Glutamatergic neuron (in vitro differentiated cells): ENCODE results near the gene HACD2. TPM values are rescaled to one million over a fixed set of nuclear protein-coding genes. Genes with fewer than 3 reads are reported as not detected.

Experiments used
- DNase-seq: peaks from one replicate; pipeline ENCODE4 v3.0.0; 2022
- H3K27ac Mint-ChIP-seq: one replicate; pipeline ENCODE4 v1.8.0; 2020; ENCODE audit warnings: mild to moderate bottlenecking, mixed read lengths, inconsistent platforms; ENCODE audit not compliant: unreplicated experiment
- H3K27me3 Mint-ChIP-seq: one replicate; pipeline ENCODE4 v1.8.0; 2020; ENCODE audit warnings: mild to moderate bottlenecking, moderate library complexity, mixed read lengths, inconsistent platforms; ENCODE audit not compliant: unreplicated experiment
- H3K36me3 Mint-ChIP-seq: one replicate; pipeline ENCODE4 v1.8.0; 2020; ENCODE audit warnings: mild to moderate bottlenecking, mixed read lengths, inconsistent platforms; ENCODE audit not compliant: unreplicated experiment
- H3K4me1 Mint-ChIP-seq: one replicate; pipeline ENCODE4 v1.8.0; 2020; ENCODE audit warnings: mild to moderate bottlenecking, low read depth, mixed read lengths, inconsistent platforms; ENCODE audit not compliant: unreplicated experiment
- H3K4me3 Mint-ChIP-seq: one replicate; pipeline ENCODE4 v1.8.0; 2020; ENCODE audit warnings: mild to moderate bottlenecking, mixed read lengths, inconsistent platforms; ENCODE audit not compliant: unreplicated experiment
- H3K9me3 Mint-ChIP-seq: one replicate; pipeline ENCODE4 v1.8.0; 2020; ENCODE audit warnings: mild to moderate bottlenecking, moderate library complexity, mixed read lengths, inconsistent platforms; ENCODE audit not compliant: unreplicated experiment
- CTCF ChIP-seq: fragments of 200-600 bp; sonication (generic); IDR thresholded peaks from one replicate; pipeline ENCODE4 v1.5.0; 2021; ENCODE audit not compliant: partially characterized antibody, unreplicated experiment
- total RNA-seq: library from RNA; stranded (reverse); fragmentation: NEBNext Ultra II Directional; extraction: Animal tissue kit (Norgen Biotek cat#: 25700); gene quantifications from one replicate; pipeline ENCODE4 v1.2.1, GENCODE V29; 2021; ENCODE audit not compliant: unreplicated experiment

The HACD2 gene
- total RNA-seq, 1 donor from 2014 or later, result 6.9 TPM

- no peak for DNase-seq
- Mint-ChIP-seq H3K9me3 (no peaks in the 10 kb centered on the region), H3K4me1 (no peaks in the 10 kb centered on the region), H3K36me3 (no peaks in the 10 kb centered on the region), H3K27ac (no peak overlapping the region), H3K27me3 (peaks cover 3% of the 10 kb centered on the region), H3K4me3 (no peak overlapping the region)
- no peak for TF ChIP-seq CTCF
Observed at GRCh38 chr3:123526474-123526873, 58.4 kb downstream of the HACD2 start.

GRCh38 chr3:123525433-123525832, 59.4 kb downstream of the HACD2 start:
- Mint-ChIP-seq H3K4me1 (no peaks in the 10 kb centered on the region), H3K9me3 (no peaks in the 10 kb centered on the region), H3K4me3 (no peak overlapping the region), H3K27me3 (peaks cover 3% of the 10 kb centered on the region), H3K27ac (no peak overlapping the region), H3K36me3 (no peaks in the 10 kb centered on the region)
- no peak for DNase-seq
- no peak for TF ChIP-seq CTCF

- H3K4me1 Mint-ChIP-seq, result no peaks in the 10 kb centered on the region
- H3K27me3 Mint-ChIP-seq, result peaks cover 3% of the 10 kb centered on the region
- H3K36me3 Mint-ChIP-seq, result no peaks in the 10 kb centered on the region
- no peaks in the 10 kb centered on the region for H3K9me3 Mint-ChIP-seq
- H3K27ac Mint-ChIP-seq, result no peak overlapping the region
- no peak for DNase-seq
- H3K4me3 Mint-ChIP-seq, result no peak overlapping the region
- no peak for TF ChIP-seq CTCF
Observed at GRCh38 chr3:123524981-123525380, 59.9 kb downstream of the HACD2 start.

GRCh38 chr3:123523023-123523412, 61.8 kb downstream of the HACD2 start:
- Mint-ChIP-seq H3K4me3 (no peak overlapping the region), H3K36me3 (no peaks in the 10 kb centered on the region), H3K9me3 (no peaks in the 10 kb centered on the region), H3K27me3 (peaks cover 3% of the 10 kb centered on the region), H3K27ac (no peak overlapping the region), H3K4me1 (no peaks in the 10 kb centered on the region)
- TF ChIP-seq CTCF, result no peak
- DNase-seq, result no peak

GRCh38 chr3:123522320-123523022, 62.4 kb downstream of the HACD2 start:
- DNase-seq, result no peak
- H3K9me3 Mint-ChIP-seq, result no peaks in the 10 kb centered on the region
- no peak overlapping the region for H3K4me3 Mint-ChIP-seq
- peaks cover 3% of the 10 kb centered on the region for H3K27me3 Mint-ChIP-seq
- TF ChIP-seq CTCF, result no peak
- H3K36me3 Mint-ChIP-seq, result no peaks in the 10 kb centered on the region
- no peak overlapping the region for H3K27ac Mint-ChIP-seq
- no peaks in the 10 kb centered on the region for H3K4me1 Mint-ChIP-seq
